Kidney capillary endothelial cell (primary cell): Measurements from ENCODE around the gene DRD2.

Source experiments
- DNase-seq: peaks from one replicate; pipeline ENCODE4 v3.0.0-alpha.2; 2018; ENCODE audit warnings: low spot score

DRD2 gene

DNA sequence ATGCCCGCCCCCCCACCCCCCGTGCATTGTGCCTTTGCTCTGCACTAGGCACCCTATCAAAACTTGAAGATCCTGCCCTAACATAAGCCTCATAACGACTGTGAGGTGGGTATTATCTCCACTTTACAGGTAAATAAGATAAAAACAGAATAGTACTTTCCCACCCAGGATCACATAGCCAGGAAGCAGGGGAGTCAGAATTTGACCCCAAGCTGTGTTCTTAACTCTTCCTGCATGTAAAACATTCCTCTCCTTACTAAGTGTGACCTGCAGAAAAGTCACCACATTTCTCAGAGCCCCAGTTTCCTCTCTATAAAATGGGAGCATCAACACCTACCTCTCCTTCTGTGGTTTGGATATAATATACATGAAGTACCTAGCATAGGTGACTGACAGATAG is 105.8 kb downstream of the DRD2 start:
- no peak for DNase-seq

- no peak for DNase-seq
Observed at GRCh38 chr11:113365895-113366294, 109.3 kb downstream of the DRD2 start.

DNA sequence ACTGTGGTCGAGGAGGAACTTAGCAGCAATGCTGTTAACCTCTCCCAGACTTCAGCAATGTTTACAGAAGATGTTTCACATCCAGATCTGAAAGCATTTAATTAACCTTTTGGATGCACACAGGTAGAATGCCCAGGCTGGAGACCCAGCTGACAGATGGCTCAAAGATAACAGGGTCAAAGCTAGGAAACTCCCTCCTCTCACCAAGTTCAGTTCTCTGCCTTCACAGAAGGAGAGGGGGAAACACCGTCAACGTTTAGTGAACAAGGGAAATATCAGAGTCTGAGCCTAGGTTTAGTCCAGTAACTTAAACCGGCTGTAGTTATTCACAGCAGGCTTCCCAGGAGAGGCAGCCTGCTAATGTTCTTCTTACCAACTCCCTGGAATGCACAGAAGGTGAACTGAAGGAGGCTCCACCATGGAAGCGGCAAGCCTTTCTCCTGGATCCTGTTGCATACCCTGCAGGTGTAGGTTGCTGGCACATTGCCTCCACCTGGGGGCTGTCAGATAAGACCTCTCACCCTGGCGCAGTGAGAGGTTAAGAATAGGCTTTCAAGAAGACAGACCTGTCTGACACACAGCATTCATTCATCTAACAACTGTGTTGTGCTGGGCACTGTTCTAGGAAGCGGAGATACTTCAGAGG is 111.1 kb downstream of the DRD2 start:
- DNase-seq, result no peak

GRCh38 chr11:113363406-113363805 is 111.8 kb downstream of the DRD2 start:
- DNase-seq, result no peak
